Measurements from ENCODE around the gene DDX51.

The DDX51 gene

DNA sequence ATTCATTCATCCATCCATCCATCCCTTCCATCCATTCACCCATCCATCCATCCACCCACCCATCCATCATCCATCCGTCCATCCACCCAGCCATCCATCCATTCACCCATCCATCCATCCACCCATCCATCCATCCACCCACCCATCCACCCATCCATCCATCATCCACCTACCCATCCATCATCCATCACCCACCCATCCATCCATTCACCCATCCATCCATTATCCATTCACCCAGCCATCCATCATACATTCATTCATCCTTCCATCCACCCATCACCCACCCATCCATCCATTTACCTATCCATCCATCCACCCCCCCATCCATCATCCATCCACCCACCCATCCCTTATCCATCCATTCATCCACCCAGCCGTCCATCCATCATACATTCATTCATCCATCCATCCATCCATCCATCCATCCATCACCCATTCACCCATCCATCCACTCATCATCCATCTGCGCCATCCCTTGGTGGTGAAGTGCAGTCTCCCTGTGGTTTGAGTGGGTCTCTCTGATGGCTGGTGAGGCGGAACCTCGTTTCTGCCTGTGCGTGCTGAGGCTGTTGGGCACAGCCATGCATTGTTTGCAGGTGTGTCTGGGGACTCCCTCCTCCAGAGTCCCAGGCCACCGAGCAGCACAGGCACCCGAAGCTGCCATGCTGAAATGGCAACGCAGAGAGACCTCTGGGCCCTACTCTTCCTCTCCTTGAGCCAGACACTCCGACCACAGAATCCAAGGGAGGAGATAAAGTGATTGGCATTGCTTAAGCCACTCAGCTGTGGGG is 22.9 kb upstream of the DDX51 start:
- DNase-seq, result no peak

DNA sequence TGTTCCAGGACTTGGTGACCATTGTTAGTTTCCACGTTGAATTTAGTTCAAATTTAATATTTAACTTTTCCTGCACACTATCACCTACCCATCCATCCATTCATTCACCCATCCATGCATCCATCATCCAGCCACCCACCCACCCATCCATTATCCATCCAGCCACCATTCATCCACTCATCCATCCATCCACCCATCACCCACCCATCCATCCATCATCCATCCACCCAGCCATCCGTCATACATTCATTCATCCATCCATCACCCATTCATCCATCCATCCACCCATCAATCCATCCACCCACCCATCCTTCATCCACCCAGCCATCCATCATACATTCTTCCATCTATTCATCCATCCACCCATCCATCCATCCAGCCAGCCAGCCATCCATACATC is 22.0 kb upstream of the DDX51 start:
- no peak for DNase-seq

DNA sequence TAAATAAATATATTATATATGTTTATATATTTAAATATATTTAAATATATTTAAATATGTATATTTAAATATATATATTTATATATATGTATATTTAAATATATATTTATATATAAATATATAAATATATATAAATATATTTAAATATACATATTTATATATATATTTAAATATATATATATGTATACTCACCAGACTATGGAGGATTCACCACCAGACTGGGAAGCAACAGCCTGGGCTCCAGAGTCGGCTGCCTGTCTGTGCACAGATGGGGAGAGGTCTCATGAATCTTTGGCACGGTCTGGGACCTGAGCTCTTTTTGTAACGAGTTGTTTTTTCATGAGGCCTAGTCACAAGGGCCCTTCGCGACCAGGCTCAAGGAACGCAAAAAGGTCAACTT is 21.5 kb upstream of the DDX51 start:
- no peak for DNase-seq

DNA sequence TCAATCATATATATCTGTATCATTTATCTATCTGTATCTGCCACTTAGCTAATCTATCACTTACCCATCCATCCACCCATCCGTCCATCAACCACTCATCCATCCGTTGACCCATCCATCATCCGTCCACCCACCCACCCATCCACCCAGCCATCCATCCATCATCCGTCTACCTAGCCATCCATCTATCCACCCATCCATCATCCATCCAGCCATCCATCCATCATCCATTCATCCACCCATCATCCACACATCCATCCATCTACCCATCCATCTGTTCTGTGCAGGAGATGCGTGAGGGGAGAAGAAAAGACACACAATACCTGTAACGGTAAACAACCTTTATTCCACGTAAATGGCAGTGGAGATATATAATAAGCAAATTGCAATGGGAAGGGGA is 20.3 kb upstream of the DDX51 start:
- no peak for DNase-seq

DNA sequence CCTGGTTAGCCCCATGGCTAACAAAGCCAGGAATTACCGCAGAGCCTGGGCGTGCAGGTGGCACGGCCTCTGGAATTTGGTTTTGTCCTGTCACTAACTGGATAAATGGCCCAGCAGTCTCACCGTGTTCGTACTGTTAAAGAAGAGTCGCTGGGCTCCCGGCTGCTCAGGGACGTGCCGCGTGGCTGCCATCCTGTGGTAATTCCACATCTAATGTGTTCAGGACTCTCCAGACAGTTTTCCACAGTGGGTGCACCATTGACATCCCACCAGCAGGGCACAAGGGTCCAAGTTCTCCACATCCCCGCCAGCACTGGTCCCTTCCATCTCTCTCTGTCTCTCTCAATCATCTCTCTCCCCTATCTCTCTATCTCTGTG is 19.8 kb upstream of the DDX51 start:
- DNase-seq, result no peak

DNA sequence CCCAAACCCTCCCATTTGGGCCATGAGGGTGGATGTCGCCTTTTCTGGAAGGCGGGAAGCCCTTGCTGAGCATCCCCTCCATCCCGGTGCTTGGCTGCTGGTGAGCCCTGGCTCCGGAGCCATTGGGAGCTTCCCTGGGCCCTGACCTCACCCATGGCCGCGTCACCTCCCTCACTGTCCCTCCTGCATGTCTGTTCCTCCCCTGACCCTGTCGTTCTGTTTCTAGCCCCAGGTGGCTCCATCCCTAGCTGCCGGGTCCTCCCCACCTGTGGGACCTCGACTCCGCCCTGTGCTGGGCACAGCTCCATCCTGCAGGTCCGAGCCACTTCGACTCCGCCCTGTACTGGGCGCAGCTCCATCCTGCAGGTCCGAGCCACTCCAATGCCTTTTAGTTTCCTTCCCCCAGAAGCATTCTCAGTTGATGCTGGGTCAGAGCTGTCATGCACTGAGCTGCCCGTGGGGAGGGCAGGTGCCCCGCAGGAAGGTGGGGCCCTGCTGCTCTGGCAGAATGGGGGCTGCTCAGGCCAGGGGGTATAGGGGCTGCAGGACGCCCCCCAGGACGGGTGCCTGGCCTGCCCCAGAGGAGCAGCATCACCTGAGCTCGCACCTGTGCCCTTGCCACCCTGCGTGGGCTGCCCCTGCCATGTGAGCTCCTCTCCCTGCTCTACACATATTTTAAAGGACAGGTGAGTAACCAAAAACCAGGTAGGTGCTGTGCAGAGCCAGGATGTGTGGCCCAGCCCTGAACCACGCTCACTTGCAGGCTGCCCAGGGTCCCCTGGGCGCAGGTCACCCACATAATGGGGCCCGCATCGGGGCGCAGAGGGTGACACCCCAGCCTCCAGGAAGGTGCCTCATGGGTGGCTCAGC is 19.2 kb upstream of the DDX51 start:
- no peak for DNase-seq

DNA sequence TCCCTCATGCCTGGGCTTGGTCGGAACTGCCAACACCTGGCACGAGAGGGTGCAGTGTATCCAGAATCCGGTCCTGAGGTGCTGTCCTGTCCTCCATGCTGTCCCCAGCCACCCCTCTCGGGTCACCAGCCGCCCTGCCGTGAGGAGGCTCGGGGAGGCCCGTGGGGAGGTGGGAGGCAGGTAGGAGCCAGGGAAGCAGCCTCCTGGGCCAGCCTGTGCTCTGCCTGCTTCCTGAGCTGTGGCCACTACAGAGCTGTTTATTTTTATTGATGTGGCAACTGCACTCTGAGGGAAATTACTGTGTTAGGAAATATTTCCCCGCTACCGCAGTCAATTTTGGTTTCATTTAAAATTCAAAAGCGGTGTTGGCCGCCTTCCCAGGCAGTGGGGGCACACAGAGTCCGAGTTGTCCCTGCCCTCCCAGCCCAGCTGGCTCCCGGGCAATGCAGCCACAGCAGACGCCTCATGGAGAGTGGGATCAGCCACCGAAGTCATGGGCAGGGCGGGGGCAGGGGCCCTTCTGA is 18.5 kb upstream of the DDX51 start:
- peak in 1 of 2 experiments; percentile 30 for DNase-seq

DNA sequence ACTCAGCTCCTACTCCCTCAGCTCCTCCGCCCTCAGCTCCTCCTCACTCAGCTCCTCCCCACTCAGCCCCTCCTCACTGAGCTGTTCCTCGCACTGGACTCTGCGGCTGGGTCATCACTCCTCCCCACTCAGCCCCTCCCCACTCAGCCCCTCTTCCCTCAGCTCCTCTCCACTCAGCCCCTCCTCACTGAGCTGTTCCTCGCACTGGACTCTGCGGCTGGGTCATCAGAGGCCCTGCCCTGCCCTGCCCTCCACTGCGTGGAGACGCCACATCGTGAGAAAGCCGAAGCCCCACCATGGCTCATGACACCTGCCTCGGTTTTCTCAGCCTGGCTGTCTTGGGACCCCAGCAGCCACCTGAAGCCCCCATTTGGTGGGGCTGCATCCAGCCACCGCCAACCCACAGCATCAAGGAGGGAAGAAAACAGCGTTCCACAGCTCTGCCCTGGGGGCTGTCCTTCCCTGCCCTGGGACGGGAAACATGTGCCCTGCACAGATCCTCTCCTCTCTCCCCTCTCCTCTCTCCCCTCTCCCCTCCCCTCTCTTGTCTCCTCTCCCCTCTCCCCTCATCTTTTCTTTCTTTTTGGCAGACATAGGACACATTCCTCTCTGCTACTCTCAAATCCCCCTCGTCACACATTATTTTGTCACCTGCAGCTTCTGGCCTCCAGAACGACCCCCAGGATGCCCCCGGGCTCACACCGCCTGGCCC is 17.8 kb upstream of the DDX51 start:
- no peak for DNase-seq

DNA sequence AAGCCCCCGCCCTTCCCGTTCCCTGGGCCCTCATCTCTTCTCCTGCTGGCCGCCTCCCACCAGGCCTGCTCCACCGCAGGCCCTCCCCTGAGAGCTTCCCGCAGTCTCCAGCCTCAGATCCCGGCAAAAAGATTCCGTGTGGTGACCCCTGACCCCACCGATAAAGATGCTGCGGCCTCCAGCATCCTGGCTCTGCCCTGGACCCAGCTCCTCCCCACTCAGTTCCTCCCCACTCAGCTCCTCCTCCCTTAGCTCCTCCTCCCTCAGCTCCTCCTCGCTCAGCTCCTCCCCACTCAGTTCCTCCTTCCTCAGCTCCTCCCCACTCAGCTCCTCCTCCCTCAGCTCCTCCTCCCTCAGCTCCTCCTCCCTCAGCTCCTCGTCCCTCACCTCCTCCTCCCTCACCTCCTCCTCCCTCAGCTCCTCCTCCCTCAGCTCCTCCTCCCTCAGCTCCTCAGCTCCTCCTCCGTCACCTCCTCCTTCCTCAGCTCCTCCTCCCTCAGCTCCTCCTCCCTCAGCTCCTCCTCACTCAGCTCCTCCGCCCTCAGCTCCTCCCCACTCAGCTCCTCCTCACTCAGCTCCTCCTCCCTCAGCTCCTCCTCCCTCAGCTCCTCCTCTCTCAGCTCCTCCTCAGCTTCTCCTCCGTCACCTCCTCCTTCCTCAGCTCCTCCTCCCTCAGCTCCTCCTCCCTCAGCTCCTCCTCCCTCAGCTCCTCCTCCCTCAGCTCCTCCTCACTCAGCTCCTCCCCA is 17.1 kb upstream of the DDX51 start:
- DNase-seq, result no peak

DNA sequence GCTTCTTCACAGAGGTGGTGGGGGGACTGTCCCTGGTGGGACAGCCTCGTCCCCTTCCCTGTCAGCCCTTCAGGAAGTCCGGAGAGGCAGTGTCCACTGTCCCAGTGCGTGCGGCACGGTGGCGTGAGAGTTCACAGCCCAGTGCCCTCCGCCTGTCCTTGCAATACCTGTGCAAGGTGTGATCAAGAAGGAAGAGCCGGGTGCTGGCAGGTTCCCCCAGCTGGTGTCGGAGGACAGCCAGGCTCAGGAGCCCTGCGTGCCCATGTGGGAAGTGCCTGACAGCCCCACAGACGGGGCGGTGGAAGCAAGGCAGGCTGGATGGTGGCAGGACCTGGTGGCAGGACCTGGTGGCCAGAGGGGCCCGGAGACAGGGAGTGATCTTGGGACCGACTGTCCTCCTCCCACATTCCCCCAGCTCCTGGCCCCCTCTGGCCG is 16.5 kb upstream of the DDX51 start:
- no peak for DNase-seq

DNA sequence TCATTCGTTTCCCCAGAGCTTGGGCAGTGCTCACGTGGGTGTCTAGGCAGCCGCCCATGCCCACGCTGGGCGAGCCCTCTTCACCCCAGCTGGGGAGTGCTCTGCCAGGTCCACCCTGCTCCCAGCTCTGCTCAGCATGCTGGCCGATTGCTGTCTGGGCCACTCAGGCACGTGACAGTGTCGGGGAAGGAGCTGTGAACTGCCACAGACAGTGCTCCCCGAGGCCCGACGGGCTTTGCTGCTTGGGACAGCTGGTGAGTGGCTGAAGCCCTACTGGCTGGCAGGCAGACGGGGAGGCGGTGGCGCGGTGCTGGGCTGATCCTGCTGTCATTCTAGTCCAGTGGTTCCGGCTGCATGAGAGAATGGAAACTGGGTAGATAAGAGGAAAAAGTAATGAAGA is 15.9 kb upstream of the DDX51 start:
- no peak for DNase-seq

DNA sequence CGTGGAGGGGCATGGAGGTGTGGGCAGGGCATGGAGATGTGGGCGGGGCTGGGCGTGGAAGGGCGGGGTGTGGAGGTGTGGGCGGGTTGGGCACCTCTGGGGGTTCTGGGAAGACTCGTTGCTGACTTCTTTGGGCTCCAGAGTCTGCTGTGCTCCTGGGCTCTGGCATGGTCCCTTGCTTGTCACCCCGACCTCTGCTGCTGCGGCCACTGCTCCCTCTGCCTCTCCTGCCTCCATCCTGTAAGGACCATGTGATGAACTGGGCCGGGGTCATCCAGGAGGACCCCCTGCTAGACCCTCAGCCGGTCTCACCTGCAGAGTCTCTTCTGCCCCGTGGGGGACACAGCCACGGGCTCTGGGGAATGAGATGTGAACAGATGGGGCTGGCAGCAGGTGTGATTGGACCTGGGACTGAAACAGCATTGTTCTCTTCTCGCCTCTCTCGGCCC is 15.5 kb upstream of the DDX51 start:
- no peak for DNase-seq

DNA sequence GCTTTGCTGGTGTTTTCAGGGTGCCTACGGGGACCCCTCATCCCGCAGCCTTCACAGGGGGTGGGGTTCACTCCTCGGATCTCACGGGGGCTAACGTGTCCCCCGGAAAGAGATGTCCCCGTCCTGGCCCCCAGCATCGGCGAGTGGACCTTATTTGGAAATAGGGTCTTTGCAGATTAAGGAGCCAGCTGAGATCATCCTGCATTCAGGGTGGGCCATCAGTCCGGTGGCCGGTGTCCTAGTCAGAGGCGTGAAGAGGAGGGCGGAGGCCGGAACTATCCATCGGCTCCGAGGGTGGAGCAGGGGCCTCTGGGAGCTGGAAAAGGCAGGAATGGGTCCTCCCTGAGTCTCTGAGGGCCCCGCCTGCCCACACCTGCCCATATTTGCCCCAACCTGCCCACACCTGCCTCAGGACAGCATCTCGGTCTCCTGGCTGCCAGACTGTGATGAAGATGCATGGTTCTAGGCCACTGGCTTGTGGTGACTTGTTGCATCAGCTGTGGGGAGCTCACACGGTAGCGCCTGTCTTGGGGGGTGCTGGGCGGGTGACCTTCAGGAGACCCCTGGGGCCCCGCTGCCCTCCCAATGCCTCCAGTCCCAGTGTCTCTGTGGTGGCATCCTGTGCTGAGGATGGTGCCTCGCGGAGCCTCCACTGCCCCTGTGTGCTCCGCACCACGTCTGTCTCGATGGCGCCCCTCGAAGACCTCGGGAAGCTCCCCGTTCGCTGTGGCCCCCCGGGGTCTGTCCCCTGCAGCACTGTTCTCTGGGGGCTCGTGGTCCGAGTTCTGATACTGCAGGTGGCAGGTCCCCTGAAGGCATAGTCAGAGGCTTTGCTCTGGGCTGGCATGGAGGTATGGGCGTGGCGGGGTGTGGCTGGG is 14.8 kb upstream of the DDX51 start:
- peak in 1 of 2 experiments; percentile 44 for DNase-seq

DNA sequence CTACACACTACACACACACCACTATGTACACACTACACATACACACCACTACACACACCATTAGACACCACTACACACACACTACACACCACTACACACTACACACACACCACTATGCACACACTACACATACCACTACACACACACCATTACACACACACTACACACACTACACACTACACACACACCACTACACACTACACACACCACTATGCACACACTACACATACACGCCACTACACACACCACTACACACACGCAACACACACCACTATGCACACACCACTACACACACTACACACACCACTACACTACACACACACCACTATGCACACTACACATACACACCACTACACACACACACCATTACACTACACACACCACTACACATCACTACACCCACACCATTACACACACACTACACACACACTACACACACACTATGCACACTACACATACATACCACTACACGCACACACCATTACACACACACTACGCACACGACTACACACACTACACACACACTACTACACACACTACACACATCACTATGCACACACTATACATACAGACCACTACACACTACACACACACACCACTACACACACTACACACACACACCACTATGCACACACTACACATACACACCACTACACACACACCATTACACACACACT is 13.8 kb upstream of the DDX51 start:
- no peak for DNase-seq

DNA sequence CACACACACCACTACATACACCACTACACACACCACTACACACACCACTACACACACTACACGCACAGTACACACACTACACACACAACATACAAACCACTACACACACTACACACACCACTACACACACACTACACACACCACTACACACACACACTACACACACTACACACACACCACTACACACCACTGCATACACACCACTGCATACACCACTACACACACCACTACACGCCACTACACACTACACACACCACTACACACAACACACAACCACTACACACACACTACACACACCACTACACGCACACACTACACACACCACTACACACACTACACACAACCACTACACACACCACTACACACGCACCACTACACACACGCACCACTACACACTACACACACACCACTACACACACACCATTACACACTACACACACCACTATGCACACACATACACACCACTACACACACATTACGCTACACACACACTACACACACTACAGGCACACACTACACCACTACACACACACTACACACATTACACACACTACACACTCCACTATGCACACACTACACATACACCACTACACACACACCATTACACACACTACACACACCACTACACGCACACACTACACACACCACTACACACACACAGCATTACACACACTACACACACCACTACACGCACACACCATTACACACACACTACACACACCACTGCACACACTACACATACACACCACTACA is 12.6 kb upstream of the DDX51 start:
- DNase-seq, result no peak

DNA sequence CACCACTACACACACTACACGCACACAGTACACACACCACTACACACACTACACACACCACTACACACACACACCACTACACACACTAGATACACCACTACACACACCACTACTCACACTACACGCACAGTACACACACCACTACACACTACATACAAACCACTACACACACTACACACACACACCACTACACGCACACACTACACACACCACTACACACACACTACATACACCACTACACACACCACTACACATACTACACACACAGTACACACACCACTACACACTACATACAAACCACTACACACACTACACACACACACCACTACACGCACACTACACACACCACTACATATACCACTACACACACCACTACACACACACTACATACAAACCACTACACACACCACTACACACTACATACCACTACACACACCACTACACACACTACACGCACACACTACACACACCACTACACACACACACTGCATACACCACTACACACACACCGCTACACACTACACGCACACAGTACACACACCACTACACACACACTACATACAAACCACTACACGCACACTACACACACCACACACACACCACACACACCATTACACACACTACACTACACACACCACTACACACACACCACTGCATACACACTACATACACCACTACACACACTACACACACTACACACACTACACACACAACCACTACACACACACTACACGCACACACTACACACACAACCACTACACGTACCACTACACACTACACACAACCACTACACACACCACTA is 11.9 kb upstream of the DDX51 start:
- no peak for DNase-seq

DNA sequence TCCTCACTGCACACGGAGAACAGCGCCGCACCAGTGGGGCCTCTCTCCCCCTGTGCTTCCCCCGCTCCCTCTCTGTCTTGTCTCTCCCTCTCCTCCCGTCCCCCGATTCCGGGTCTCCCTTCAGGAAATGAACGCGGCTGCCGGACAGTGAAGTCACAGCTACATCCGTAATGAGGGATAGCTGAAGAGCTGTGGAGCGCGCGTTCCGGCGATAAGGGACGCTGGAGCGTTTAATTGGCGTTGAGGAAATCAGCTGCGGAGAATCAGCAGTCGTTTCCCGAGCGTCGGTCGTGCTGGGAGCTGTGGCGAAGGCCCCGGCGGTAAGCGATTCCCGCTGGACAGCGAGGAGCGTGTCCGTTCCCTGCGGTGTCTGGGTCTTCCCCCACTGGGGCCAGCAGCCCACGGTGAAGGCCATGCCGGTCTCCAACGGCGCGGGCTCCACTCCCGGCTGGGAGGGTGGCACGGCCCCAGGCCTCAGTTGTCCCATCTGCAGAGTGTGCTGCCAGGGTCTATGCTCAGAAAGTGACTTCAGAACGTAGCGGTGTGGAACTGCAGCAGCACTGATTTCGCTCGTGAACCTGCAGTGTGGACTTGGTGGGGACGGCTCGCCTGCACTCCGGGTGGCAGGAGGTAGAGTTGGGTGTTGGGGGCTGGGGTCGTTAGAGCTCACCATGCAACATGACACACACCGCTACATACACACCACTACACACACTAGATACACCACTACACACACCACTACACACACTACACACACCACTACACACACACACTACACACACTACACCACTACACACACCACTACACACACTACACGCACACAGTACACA is 11.0 kb upstream of the DDX51 start:
- no peak for DNase-seq

DNA sequence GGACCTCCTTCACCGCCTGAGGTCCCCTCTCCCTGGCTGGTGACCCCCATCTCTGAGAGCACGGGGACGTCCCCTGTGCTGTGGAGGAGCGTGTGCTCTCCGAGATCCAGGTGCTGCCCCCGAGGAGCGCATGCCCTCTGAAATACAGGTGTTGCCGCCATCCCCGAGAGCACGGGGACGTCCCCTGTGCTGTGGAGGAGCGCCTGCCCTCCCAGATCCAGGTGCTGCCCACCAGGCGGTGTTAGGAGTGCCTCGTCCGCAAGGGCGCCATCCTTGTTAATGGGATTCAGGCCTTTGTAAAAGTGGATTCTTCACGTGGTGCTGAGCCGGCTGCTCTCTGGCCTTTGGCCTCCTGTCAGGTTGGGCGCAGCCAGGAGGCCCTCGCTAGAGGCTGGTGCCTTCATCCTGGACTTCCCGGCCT is 10.2 kb upstream of the DDX51 start:
- no peak for DNase-seq

Measured in NCI-H526 (cell line).